GM12878 (cell line): Measurements from ENCODE around the gene PPM1A. TPM values are rescaled to one million over a fixed set of nuclear protein-coding genes. Genes with fewer than 3 reads are reported as not detected.

Source experiments
- ASH2L ChIP-seq: fragments of 300-600, 200-600 bp; sonication (generic); IDR thresholded peaks from 2 replicates; pipeline ENCODE4 v1.6.1; 2017; ENCODE audit warnings: low read depth, mild to moderate bottlenecking, borderline replicate concordance
- ATF7 ChIP-seq: fragments of 450-650 bp; IDR thresholded peaks from 2 replicates; pipeline ENCODE4 v1.6.1; 2016; ENCODE audit warnings: low read depth, mild to moderate bottlenecking
- CHD2 ChIP-seq: IDR thresholded peaks from 2 replicates; pipeline ENCODE4 v1.6.1; 2011; ENCODE audit warnings: low read depth, low read length, improper control_type of control experiment, borderline replicate concordance
- E2F8 ChIP-seq: fragments of 450-650 bp; IDR thresholded peaks from 2 replicates; pipeline ENCODE4 v1.6.1; 2018; ENCODE audit warnings: mild to moderate bottlenecking, low read depth, moderate library complexity; ENCODE audit not compliant: partially characterized antibody
- FOXM1 ChIP-seq: IDR thresholded peaks from 2 replicates; pipeline ENCODE4 v1.6.1; 2012; ENCODE audit warnings: low read depth, mild to moderate bottlenecking, inconsistent platforms, low read length, moderate library complexity
- HDAC2 ChIP-seq: fragments of 200-600 bp; sonication (generic); IDR thresholded peaks from 2 replicates; pipeline ENCODE4 v1.6.1; 2017
- HDGF ChIP-seq: fragments of 450-650 bp; IDR thresholded peaks from 2 replicates; pipeline ENCODE4 v1.6.1; 2016; ENCODE audit warnings: antibody characterized with exemption
- KLF5 ChIP-seq: fragments of 450-650 bp; IDR thresholded peaks from 2 replicates; pipeline ENCODE4 v1.6.1; 2014; ENCODE audit warnings: mild to moderate bottlenecking; ENCODE audit not compliant: partially characterized antibody
- MTA2 ChIP-seq: fragments of 450-650 bp; IDR thresholded peaks from 2 replicates; pipeline ENCODE4 v1.6.1; 2016; ENCODE audit warnings: low read depth, mild to moderate bottlenecking, moderate library complexity
- MTA3 ChIP-seq: IDR thresholded peaks from 2 replicates; pipeline ENCODE4 v1.6.1; 2012; ENCODE audit warnings: low read length, inconsistent platforms, borderline replicate concordance
- NFIC ChIP-seq: IDR thresholded peaks from 2 replicates; pipeline ENCODE4 v1.6.1; 2012; ENCODE audit warnings: low read depth, mild to moderate bottlenecking, inconsistent platforms, low read length, moderate library complexity
- NR2F1 ChIP-seq: fragments of 450-650 bp; conservative IDR thresholded peaks from 2 replicates; pipeline ENCODE4 v1.6.1; 2017; ENCODE audit warnings: mild to moderate bottlenecking
- NRF1 ChIP-seq: conservative IDR thresholded peaks from 2 replicates; pipeline ENCODE4 v1.6.1; 2011; ENCODE audit warnings: mild to moderate bottlenecking, low read depth, low read length, improper control_type of control experiment
- PRDM15 ChIP-seq: fragments of 450-650 bp; formaldehyde crosslinking; IDR thresholded peaks from 2 replicates; pipeline ENCODE4 v1.4.0; 2020; ENCODE audit warnings: mild to moderate bottlenecking, moderate library complexity
- SP1 ChIP-seq: IDR thresholded peaks from one replicate; pipeline ENCODE4 v1.6.1; 2011; ENCODE audit warnings: low read depth, low read length
- SUZ12 ChIP-seq: fragments of 200-600 bp; sonication (generic); IDR thresholded peaks from one replicate; pipeline ENCODE4 v1.6.1; 2018; ENCODE audit warnings: antibody characterized with exemption, mild to moderate bottlenecking; ENCODE audit not compliant: unreplicated experiment
- TAF1 ChIP-seq: IDR thresholded peaks from 2 replicates; pipeline ENCODE4 v1.6.1; 2011; ENCODE audit warnings: mild to moderate bottlenecking, low read depth, low read length, borderline replicate concordance
- WRNIP1 ChIP-seq: IDR thresholded peaks from 2 replicates; pipeline ENCODE4 v1.6.1; 2011; ENCODE audit warnings: low read depth, low read length, improper control_type of control experiment, borderline replicate concordance
- ZNF384 ChIP-seq: IDR thresholded peaks from 2 replicates; pipeline ENCODE4 v1.6.1; 2012; ENCODE audit warnings: low read depth, mild to moderate bottlenecking, low read length, improper control_type of control experiment, borderline replicate concordance
- polyA plus RNA-seq, 11 experiments: library from polyadenylated mRNA; depleted of rRNA in 4 of 11; unstranded in 6 of 11; stranded (reverse) in 5 of 11; fragments of >200 nt; fragmentation: Nextera tagmentation in 4 of 11; fragmentation: Illumina TruSeq in 1 of 11; extraction: Ambion mirVana in 4 of 11; extraction: Trizol in 1 of 11; gene quantifications; 1 replicate in 1 of 11; 2 replicates in 10 of 11; pipeline versions ENCODE4 v1.2.1 to v1.2.3, GENCODE V29; 2011 to 2016; ENCODE audit warnings: inconsistent platforms in 2 of 11, missing spikeins in 2 of 11, low read depth in 1 of 11
- total RNA-seq, 4 experiments: library from RNA; depleted of rRNA in 3 of 4; stranded (reverse); fragments of >200 nt in 3 of 4; fragmentation: Illumina TruSeq in 1 of 4; extraction: Trizol in 1 of 4; gene quantifications; 2 replicates each; pipeline versions ENCODE4 v1.2.1 to v1.2.3, GENCODE V29; 2013 to 2021
- TF ChIP-seq, protein P1 (sequence below): fragments of 450-650 bp; formaldehyde crosslinking; IDR thresholded peaks from 2 replicates; pipeline ENCODE4 v1.5.0; 2022; ENCODE audit warnings: mild to moderate bottlenecking, missing genetic modification characterization

The PPM1A gene
- total and polyA plus RNA-seq, 10 of the 15 experiments (the other 5 are each of a cell fraction or from before 2014, with no cell fraction given), result 16.8 to 124 (median 47.0) TPM

DNA sequence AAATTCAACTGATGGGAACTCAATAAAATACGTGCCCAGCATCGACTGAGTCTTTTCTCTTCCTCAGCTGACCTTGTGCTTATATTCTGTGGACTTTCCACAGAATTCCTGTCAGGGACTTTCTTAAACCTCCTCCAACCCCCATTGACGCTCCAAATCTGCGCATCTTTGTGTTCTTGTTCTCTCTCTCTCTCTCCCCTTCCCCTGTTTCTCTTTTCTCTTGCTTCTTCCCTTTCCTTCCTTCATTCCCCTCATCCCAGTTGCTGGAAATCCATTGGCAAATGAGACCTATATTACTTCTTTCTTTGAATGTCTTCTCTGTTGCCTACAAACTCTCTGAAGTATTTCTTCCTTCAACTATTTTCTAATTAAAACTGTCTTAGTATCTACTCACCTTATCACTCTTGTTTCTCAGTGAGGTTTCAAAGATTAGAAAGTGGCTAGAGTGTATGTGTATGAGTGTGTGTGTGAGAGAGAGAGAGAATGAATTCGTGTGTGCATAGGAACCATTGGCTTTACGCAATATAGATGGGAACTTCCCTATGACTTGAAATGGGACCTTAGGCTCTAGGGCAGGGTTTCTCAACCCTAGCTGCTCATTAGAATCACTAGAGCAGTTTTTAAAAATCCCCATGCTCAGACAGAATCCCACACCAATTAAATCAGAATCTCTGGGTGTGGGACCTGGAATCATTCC, 42.0 kb upstream of the PPM1A start (continued):
- TF ChIP-seq E2F8, result no peak
- TF ChIP-seq SUZ12, result no peak
- peak; percentile 77 for TF ChIP-seq NR2F1
- TF ChIP-seq, protein P1, sequence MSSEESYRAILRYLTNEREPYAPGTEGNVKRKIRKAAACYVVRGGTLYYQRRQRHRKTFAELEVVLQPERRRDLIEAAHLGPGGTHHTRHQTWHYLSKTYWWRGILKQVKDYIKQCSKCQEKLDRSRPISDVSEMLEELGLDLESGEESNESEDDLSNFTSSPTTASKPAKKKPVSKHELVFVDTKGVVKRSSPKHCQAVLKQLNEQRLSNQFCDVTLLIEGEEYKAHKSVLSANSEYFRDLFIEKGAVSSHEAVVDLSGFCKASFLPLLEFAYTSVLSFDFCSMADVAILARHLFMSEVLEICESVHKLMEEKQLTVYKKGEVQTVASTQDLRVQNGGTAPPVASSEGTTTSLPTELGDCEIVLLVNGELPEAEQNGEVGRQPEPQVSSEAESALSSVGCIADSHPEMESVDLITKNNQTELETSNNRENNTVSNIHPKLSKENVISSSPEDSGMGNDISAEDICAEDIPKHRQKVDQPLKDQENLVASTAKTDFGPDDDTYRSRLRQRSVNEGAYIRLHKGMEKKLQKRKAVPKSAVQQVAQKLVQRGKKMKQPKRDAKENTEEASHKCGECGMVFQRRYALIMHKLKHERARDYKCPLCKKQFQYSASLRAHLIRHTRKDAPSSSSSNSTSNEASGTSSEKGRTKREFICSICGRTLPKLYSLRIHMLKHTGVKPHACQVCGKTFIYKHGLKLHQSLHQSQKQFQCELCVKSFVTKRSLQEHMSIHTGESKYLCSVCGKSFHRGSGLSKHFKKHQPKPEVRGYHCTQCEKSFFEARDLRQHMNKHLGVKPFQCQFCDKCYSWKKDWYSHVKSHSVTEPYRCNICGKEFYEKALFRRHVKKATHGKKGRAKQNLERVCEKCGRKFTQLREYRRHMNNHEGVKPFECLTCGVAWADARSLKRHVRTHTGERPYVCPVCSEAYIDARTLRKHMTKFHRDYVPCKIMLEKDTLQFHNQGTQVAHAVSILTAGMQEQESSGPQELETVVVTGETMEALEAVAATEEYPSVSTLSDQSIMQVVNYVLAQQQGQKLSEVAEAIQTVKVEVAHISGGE (CRISPR knock-in tag), result no peak
- TF ChIP-seq HDAC2, result no peak
- TF ChIP-seq KLF5, result peak; percentile 27
- TF ChIP-seq WRNIP1, result no peak; the same call in 1 of the 2 replicates
- peak; percentile 91; the same call in 1 of the 2 replicates for TF ChIP-seq FOXM1
- TF ChIP-seq ZNF384, result no peak
- peak; percentile 72; the same call in 1 of the 2 replicates for TF ChIP-seq MTA3
- TF ChIP-seq CHD2, result no peak
- peak; percentile 17 for TF ChIP-seq SP1
- TF ChIP-seq NRF1, result no peak
- TF ChIP-seq PRDM15, result no peak
- peak; percentile 87 for TF ChIP-seq MTA2
- no peak for TF ChIP-seq ASH2L
- 0 out of 2 replicates have a peak, but pooled peaks have one; percentile 43 for TF ChIP-seq TAF1
- TF ChIP-seq HDGF, result no peak
- peak; percentile 83; the same call in 1 of the 2 replicates for TF ChIP-seq ATF7
- peak; percentile 87 for TF ChIP-seq NFIC
